ENCODE data around the gene INHA.

GRCh38 chr2:219557320-219557719 is 14.8 kb upstream of the INHA start:
- no peak for TF ChIP-seq CTCF (IDR thresholded peaks at IDR 0.05)
- no peak for TF ChIP-seq POLR2A (IDR thresholded peaks at IDR 0.05)

All from adrenal gland (tissue), 5 donors.